GM13977 (cell line): ENCODE results near the gene TRAF3.

Experiments
- DNase-seq: peaks from one replicate; pipeline ENCODE4 v3.0.0; 2012; ENCODE audit warnings: low spot score
- in situ Hi-C: fragments of 300-500 bp; cut with MboI; formaldehyde crosslinking; loops from one replicate; pipeline ENCODE4 v1.12.0; 2022; ENCODE audit warnings: low sequenced_read_pairs, low pct_unique_long_range_greater_than_20kb, mixed read lengths, inconsistent platforms; ENCODE audit not compliant: unreplicated experiment
- TF ChIP-seq, protein P1 (sequence below): IDR thresholded peaks from 2 replicates; pipeline ENCODE4 v1.5.1; 2012; ENCODE audit warnings: mild to moderate bottlenecking, control low read depth; ENCODE audit not compliant: insufficient read depth; ENCODE audit errors: extremely low read depth, missing control alignments

Gene TRAF3

DNA sequence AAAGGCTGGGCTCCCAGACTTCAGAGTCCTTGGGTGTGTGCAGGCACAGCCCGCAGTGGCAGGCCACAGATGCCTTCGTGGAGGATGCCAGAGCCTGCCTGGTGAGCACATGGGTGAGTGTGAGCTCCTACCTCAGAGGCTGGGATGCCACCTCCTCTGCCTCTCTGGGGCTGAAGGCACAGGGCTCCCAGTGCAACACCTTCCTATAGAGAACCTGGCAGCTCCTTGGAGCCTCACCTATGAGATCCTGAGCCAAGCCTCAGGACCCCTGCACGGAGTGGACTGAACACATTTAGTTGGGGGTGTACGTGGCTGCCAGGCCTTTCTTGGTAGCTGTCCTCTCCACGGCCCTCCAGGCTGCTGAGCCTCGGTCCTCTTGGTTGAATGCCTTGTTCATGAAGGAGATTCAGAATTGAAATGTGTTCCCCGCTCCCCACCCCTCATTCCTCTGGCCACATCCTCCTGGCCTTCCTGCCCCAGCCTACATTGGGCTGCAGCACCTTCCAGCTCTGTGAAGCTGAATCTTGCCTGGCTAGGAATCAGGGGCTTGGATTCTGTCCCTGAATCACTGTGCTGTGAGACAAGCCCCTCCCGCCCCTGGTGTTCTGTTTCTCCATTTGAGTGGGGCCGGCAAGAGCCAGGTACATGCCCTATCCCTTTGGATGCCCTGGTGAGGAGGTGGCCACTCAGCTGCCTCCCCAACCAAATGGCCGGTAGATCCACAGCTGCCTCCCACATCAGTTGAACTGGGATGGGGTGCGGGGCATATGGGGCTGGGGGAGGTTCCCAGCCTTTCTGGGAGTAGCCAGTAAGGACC, 38.7 kb upstream of the TRAF3 start:
- in situ Hi-C loops, result no loop called here
- no peak for DNase-seq
- TF ChIP-seq, protein P1, sequence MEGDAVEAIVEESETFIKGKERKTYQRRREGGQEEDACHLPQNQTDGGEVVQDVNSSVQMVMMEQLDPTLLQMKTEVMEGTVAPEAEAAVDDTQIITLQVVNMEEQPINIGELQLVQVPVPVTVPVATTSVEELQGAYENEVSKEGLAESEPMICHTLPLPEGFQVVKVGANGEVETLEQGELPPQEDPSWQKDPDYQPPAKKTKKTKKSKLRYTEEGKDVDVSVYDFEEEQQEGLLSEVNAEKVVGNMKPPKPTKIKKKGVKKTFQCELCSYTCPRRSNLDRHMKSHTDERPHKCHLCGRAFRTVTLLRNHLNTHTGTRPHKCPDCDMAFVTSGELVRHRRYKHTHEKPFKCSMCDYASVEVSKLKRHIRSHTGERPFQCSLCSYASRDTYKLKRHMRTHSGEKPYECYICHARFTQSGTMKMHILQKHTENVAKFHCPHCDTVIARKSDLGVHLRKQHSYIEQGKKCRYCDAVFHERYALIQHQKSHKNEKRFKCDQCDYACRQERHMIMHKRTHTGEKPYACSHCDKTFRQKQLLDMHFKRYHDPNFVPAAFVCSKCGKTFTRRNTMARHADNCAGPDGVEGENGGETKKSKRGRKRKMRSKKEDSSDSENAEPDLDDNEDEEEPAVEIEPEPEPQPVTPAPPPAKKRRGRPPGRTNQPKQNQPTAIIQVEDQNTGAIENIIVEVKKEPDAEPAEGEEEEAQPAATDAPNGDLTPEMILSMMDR, result no peak

DNA sequence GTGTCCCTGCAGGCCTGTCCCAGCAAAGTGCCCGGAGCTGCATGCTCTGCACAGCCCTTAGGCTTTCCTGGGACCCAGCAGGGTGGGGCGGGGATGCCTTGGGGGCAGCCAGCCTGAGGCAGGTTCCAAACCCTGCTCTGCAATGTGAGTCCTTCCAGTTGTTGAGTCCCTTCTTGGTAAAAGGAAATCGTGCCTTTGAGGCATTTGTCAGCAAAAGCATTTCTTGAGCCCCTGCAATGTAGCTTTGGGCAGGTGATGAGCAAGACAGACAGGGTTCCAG, 38.1 kb upstream of the TRAF3 start:
- DNase-seq, result no peak
- in situ Hi-C loops, result no loop called here
- TF ChIP-seq, protein P1, result no peak

DNA sequence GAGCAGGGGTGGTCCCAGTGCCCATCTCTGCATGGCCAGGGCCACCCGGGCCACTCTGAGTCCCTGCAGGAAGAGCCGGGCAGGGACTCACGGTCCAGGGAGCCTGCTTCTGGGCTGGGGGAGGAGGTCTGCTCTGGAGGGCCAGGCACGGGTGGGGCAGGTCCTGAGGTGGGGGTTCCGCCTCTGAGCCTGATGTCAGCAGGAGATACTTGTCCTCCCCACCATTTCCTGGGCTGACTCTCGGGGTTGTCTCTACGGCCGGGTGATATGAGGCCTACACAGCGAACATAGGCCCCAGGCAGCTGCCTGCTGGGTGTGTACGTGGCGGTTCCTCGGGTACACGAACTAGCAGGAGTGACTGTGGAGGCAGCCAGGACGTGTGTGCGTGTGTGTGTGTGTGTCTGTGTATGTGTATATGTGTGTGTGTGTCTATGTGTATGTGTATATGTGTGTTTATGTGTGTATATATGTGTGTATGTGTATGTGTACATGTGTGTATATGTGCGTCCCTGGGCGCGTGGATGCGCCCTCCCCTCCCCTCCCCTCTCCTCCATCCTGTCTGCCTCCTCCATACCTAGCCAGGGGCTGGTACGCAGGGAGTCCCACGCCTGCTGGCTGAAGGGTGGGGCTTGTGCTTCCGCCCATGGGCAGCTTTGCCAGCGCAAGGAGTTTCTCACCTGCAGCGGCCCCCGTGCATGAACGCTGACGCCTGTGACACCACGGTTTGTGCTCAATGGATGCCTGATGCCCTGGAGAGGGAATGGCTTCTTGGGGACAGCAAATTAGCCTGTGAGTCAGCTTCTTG, 30.4 kb upstream of the TRAF3 start:
- DNase-seq, result no peak
- TF ChIP-seq, protein P1, result no peak
- in situ Hi-C loops, result no loop called here

DNA sequence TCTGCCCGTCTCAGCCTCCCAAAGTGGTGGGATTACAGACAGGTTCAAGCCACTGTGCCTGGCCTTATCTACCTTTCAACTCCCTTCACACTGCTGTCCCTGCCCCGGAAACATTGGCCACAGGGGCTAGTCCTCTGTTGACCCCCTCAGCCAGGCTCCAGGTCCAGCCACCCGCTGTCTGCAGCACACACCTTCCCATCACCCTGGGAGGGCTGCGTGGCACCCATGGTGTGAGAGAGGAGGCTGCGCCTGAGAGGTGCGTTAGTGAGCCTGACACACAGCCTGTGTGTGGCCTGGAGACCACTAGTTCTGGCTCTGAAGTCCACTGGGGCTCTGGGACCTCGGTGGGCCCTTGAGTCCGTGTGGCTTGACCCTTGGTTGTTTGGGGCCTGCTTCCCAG, 28.4 kb upstream of the TRAF3 start:
- TF ChIP-seq, protein P1, result no peak
- DNase-seq, result no peak
- in situ Hi-C loops, result no loop called here

DNA sequence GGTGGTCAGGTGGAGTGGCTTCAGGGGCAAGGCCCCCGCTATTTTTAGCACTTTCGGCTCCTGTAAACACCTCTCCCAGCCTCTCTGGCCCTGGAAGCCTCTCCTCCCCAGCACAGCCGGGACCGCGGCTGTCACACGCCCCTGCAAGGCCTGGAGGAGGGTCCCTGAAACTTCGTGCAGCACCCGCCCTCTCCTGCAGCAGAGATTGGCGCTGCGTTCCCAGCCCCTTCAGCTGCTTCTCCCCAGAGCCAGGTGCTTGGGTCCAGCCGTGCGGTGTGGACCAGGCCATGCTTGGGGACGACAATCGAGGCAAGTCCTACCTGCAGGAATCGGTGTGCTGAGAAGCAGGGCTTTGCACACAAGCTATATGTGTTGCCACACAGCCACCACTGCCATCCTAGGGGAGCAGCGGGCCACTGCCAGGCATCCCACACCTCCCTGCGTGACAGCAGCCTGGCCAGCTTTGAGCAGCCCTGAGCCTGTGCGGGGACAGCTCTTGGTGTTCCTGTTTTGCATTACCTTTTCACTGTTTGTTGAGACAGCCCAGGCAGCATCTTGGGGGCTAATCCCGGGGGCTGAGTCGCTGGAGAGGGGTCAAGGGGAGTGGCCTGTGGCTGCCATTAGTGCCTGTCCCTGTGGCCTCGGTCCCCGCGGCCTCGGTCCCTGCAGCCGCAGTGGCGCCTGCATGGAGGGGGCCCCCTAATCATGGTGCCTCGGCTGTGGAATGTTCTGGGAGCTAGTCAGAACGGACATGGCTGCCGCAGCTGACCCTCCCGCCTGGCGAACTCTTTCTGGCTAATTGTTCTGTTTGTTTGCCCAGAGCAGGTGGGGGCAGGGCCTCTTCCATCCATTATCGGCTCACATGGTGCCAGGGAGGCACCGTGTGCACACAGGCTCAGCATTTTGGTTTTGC, 27.6 kb upstream of the TRAF3 start:
- in situ Hi-C loops, result no loop called here
- no peak for DNase-seq
- TF ChIP-seq, protein P1, result no peak

DNA sequence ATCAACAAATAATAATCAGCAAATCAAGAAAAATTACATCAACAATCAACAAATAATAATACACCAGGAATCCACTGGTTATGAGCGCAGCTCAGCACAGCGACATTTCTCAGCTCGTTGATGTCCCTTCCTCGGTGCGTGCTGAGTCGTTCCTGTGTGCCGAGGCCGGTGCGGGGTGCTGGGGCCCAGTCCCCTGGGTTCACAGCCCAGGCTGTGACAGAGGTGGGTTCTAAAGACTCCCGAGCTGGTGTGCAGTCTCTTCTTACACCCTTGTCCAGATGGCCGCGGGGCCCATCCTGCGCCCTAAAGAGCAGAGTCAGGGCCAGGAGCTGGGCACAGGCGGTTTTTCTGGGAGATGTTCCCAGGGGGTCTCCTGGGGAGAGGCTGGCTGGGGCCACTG, 26.9 kb upstream of the TRAF3 start:
- in situ Hi-C loops, result no loop called here
- DNase-seq, result no peak
- TF ChIP-seq, protein P1, result no peak
